SK-N-SH treated with all-trans-retinoic acid at 6 μM for 48 hours (cell line): ENCODE measurements around the gene ARHGAP26.

Experiments used
- ATAC-seq: fragments of 200-7000 bp; cut with Tn5 transposase; 3 replicates; pipeline ENCODE4 v1.9.1; 2020; ENCODE audit warnings: mild to moderate bottlenecking, moderate library complexity
- ARNTL ChIP-seq: fragments of 450-650 bp; formaldehyde crosslinking; IDR thresholded peaks from 2 replicates; pipeline ENCODE4 v1.5.0; 2020; ENCODE audit warnings: low read depth, mild to moderate bottlenecking, moderate library complexity, borderline replicate concordance
- BACH2 ChIP-seq: fragments of 250-450 bp; sonication (Bioruptor Pico); IDR thresholded peaks from 2 replicates; pipeline ENCODE4 v1.9.0; 2021; ENCODE audit warnings: mild to moderate bottlenecking, borderline replicate concordance
- CREB5 ChIP-seq: fragments of 250-450 bp; sonication (Bioruptor Pico); IDR thresholded peaks from 2 replicates; pipeline ENCODE4 v1.5.1; 2020; ENCODE audit warnings: low read depth, mild to moderate bottlenecking, moderate library complexity
- CSDC2 ChIP-seq: fragments of 250-450 bp; sonication (Bioruptor Pico); IDR thresholded peaks from 2 replicates; pipeline ENCODE4 v1.5.0; 2020; ENCODE audit warnings: mild to moderate bottlenecking, moderate library complexity
- CSRNP3 ChIP-seq: fragments of 250-450 bp; sonication (Bioruptor Pico); IDR thresholded peaks from 2 replicates; pipeline ENCODE4 v1.5.1; 2021; ENCODE audit warnings: mild to moderate bottlenecking, moderate library complexity
- ESRRG ChIP-seq: fragments of 250-450 bp; sonication (Bioruptor Pico); IDR thresholded peaks from 2 replicates; pipeline ENCODE4 v1.6.1; 2021; ENCODE audit warnings: mild to moderate bottlenecking
- GLIS3 ChIP-seq: fragments of 250-450 bp; sonication (Bioruptor Pico); IDR thresholded peaks from 2 replicates; pipeline ENCODE4 v1.5.0; 2020; ENCODE audit warnings: mild to moderate bottlenecking, moderate library complexity
- ISL1 ChIP-seq: fragments of 250-450 bp; sonication (Bioruptor Pico); IDR thresholded peaks from 2 replicates; pipeline ENCODE4 v2.1.2; 2022; ENCODE audit warnings: mild to moderate bottlenecking, moderate library complexity
- OSR1 ChIP-seq: fragments of 250-450 bp; sonication (Bioruptor Pico); IDR thresholded peaks from 2 replicates; pipeline ENCODE4 v1.8.0; 2022; ENCODE audit warnings: moderate library complexity, mild to moderate bottlenecking, inconsistent platforms
- PPARA ChIP-seq: fragments of 250-450 bp; sonication (Bioruptor Pico); IDR thresholded peaks from 2 replicates; pipeline ENCODE4 v1.5.0; 2020; ENCODE audit warnings: mild to moderate bottlenecking, borderline replicate concordance
- RARB ChIP-seq: fragments of 250-450 bp; sonication (Bioruptor Pico); IDR thresholded peaks from 2 replicates; pipeline ENCODE4 v1.8.0; 2021; ENCODE audit warnings: mild to moderate bottlenecking, moderate library complexity
- SNAI2 ChIP-seq: fragments of 250-450 bp; sonication (Bioruptor Pico); IDR thresholded peaks from 2 replicates; pipeline ENCODE4 v1.5.0; 2020; ENCODE audit warnings: mild to moderate bottlenecking, moderate library complexity
- TCF4 ChIP-seq: fragments of 250-450 bp; sonication (Bioruptor Pico); IDR thresholded peaks from 2 replicates; pipeline ENCODE4 v1.8.0; 2021; ENCODE audit warnings: mild to moderate bottlenecking, moderate library complexity, borderline replicate concordance
- TOX ChIP-seq: fragments of 250-450 bp; sonication (Bioruptor Pico); IDR thresholded peaks from 2 replicates; pipeline ENCODE4 v1.8.0; 2021; ENCODE audit warnings: mild to moderate bottlenecking, moderate library complexity, borderline replicate concordance
- TSHZ2 ChIP-seq: fragments of 250-450 bp; sonication (Bioruptor Pico); IDR thresholded peaks from 2 replicates; pipeline ENCODE4 v1.5.0; 2020; ENCODE audit warnings: mild to moderate bottlenecking, moderate library complexity
- ZC3H10 ChIP-seq: fragments of 250-450 bp; sonication (Bioruptor Pico); IDR thresholded peaks from 2 replicates; pipeline ENCODE4 v1.5.1; 2021; ENCODE audit warnings: mild to moderate bottlenecking, moderate library complexity
- ZFP30 ChIP-seq: fragments of 450-650 bp; formaldehyde crosslinking; IDR thresholded peaks from 2 replicates; pipeline ENCODE4 v1.5.0; 2022; ENCODE audit warnings: mild to moderate bottlenecking, moderate library complexity
- ZNF565 ChIP-seq: fragments of 450-650 bp; formaldehyde crosslinking; conservative IDR thresholded peaks from 2 replicates; pipeline ENCODE4 v1.5.0; 2020; ENCODE audit warnings: low read depth, mild to moderate bottlenecking, moderate library complexity
- ZNF70 ChIP-seq: fragments of 450-650 bp; formaldehyde crosslinking; IDR thresholded peaks from 2 replicates; pipeline ENCODE4 v1.5.0; 2020; ENCODE audit warnings: mild to moderate bottlenecking, moderate library complexity
- ZNF8 ChIP-seq: fragments of 450-650 bp; formaldehyde crosslinking; IDR thresholded peaks from 2 replicates; pipeline ENCODE4 v1.5.0; 2020; ENCODE audit warnings: mild to moderate bottlenecking, moderate library complexity
- TF ChIP-seq, protein P1 (sequence below): fragments of 250-450 bp; sonication (Bioruptor Pico); IDR thresholded peaks from 2 replicates; pipeline ENCODE4 v1.8.0; 2021; ENCODE audit warnings: low read depth, mild to moderate bottlenecking, moderate library complexity, borderline replicate concordance

ARHGAP26 gene

GRCh38 chr5:143146161-143146560 is 376.0 kb downstream of the ARHGAP26 start:
- TF ChIP-seq TCF4 (CRISPR knock-in tag) (no peak), TOX (no peak), ESRRG (CRISPR knock-in tag) (no peak), PPARA (CRISPR knock-in tag) (no peak), BACH2 (CRISPR knock-in tag) (no peak), CSRNP3 (CRISPR knock-in tag) (no peak), SNAI2 (no peak), RARB (CRISPR knock-in tag) (no peak), ZFP30 (CRISPR knock-in tag) (no peak), ZNF70 (CRISPR knock-in tag) (no peak), ZC3H10 (CRISPR knock-in tag) (no peak), ZNF565 (CRISPR knock-in tag) (no peak), GLIS3 (no peak), ZNF8 (CRISPR knock-in tag) (no peak), CSDC2 (CRISPR knock-in tag) (no peak)
- TF ChIP-seq, protein P1, sequence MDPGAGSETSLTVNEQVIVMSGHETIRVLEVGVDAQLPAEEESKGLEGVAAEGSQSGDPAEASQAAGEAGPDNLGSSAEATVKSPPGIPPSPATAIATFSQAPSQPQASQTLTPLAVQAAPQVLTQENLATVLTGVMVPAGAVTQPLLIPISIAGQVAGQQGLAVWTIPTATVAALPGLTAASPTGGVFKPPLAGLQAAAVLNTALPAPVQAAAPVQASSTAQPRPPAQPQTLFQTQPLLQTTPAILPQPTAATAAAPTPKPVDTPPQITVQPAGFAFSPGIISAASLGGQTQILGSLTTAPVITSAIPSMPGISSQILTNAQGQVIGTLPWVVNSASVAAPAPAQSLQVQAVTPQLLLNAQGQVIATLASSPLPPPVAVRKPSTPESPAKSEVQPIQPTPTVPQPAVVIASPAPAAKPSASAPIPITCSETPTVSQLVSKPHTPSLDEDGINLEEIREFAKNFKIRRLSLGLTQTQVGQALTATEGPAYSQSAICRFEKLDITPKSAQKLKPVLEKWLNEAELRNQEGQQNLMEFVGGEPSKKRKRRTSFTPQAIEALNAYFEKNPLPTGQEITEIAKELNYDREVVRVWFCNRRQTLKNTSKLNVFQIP (CRISPR knock-in tag), result no peak

GRCh38 chr5:143147383-143147782 is 377.2 kb downstream of the ARHGAP26 start:
- no peak for ATAC-seq
- TF ChIP-seq TCF4 (CRISPR knock-in tag) (no peak), ZNF565 (CRISPR knock-in tag) (no peak), GLIS3 (no peak), RARB (CRISPR knock-in tag) (no peak), TSHZ2 (CRISPR knock-in tag) (no peak), SNAI2 (no peak)
- TF ChIP-seq, protein P1 (CRISPR knock-in tag), result no peak

More at GRCh38 chr5:143146161-143146560, 376.0 kb downstream of the ARHGAP26 start:
- no peak for ATAC-seq

- ATAC-seq, result no peak
- no peak for TF ChIP-seq CSDC2 (CRISPR knock-in tag)
- TF ChIP-seq ESRRG (CRISPR knock-in tag), result no peak
- no peak for TF ChIP-seq ZC3H10 (CRISPR knock-in tag)
- TF ChIP-seq ARNTL, result no peak
- TF ChIP-seq CREB5 (CRISPR knock-in tag), result no peak
- no peak for TF ChIP-seq GLIS3
- no peak for TF ChIP-seq TCF4 (CRISPR knock-in tag)
- TF ChIP-seq CSRNP3 (CRISPR knock-in tag), result no peak
- TF ChIP-seq ZNF70 (CRISPR knock-in tag), result no peak
- no peak for TF ChIP-seq ZFP30 (CRISPR knock-in tag)
- TF ChIP-seq OSR1, result no peak
- no peak for TF ChIP-seq SNAI2
- TF ChIP-seq, protein P1 (CRISPR knock-in tag), result no peak
- TF ChIP-seq ZNF565 (CRISPR knock-in tag), result no peak
- TF ChIP-seq ISL1 (CRISPR knock-in tag), result no peak
- no peak for TF ChIP-seq TOX
- TF ChIP-seq TSHZ2 (CRISPR knock-in tag), result no peak
These were observed 377.7 kb downstream of the ARHGAP26 start for GRCh38 chr5:143147902-143148301.
